ENCODE data around the gene SLC1A4.
"Not testable (repeated sequence)": the region's sequence is repeated elsewhere in the genome, so short reads cannot be mapped to it uniquely, and the experiment has no call there.

The SLC1A4 gene

DNA sequence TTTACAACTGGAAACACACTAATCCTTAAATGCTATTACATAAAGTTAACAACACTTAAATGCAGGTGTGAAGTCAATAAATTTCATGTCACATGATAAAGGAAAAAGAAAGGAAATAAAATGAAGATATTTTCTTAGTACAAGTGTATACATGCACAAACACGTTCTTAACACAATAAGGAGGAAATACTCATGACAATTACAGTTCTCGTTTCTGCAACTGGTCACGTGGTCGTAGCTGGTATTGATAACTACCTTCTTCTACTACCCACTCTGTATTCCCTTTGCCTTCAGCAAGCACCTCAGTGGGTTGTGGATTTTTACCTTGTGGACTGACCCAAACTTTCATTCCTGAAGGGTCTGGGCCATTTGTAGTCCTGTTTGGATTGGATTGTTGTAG is 26.1 kb upstream of the SLC1A4 start:
- not testable (repeated sequence) for FAIRE-seq; DNase-seq (ENCODE audit: insufficient read length, low spot score)

DNA sequence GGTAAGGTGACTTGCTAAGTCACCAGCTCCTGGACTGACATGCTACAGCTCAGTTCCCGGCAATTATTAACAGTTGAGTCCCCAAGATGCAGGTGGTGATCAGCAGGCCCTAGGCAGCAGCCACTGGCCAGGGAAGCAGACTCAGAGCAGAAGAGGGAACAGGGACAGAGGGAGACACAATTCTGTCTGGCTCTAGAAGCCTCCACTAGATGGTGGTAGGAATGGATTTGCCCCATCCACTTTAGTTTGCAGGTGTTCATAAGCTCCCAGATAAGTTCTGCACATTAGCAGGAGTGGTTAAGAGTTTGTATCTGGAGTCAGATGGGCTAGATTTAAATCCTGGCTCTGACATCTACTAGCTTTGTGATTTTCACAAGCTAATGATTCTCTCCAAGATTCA is 25.5 kb upstream of the SLC1A4 start:
- DNase-seq (ENCODE audit: insufficient read length, low spot score) (no peak), FAIRE-seq (no peak)

- FAIRE-seq (no peak), DNase-seq (ENCODE audit: insufficient read length, low spot score) (no peak)
Observed at GRCh38 chr2:64966017-64966416, 23.2 kb upstream of the SLC1A4 start.

DNA sequence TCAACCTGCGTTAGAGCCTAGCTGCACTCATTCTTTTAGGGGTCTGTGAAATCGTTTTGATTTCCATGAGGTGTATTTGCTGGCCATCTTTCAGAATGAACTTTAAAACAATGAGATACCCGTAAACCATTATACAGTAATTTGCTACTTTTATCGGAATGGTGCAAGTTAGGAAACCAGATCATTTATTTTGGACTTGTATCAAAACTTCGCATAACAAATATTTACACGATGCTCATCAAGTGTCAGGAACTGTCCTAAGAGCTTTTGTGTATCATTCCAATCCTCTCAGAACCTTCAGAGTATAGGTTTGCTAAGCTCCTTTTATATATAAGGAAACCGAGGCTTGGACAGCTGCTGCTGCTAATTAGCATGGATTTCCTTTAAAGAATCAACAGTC is 22.4 kb upstream of the SLC1A4 start:
- FAIRE-seq (no peak), DNase-seq (ENCODE audit: insufficient read length, low spot score) (no peak)

DNA sequence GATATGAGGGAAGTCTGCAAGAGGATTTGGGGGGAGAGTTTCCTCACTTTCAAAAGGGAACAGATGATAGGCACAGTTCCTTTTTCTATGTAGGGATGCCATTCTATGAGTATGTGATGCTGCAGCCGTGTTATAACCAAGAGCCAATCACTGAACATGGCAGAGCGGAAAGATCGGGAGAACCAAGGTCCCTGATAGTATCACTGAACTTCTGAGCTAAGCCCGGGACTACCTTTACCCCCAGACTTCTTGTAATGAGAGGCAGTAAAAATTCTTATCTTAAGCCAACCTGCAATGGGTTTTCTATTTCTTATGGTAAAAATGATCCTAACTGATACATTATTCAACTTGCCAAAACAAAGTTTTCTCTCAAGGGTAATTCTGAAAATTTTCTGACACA is 21.6 kb upstream of the SLC1A4 start:
- no peak for FAIRE-seq
- no peak for DNase-seq (ENCODE audit: insufficient read length, low spot score)

DNA sequence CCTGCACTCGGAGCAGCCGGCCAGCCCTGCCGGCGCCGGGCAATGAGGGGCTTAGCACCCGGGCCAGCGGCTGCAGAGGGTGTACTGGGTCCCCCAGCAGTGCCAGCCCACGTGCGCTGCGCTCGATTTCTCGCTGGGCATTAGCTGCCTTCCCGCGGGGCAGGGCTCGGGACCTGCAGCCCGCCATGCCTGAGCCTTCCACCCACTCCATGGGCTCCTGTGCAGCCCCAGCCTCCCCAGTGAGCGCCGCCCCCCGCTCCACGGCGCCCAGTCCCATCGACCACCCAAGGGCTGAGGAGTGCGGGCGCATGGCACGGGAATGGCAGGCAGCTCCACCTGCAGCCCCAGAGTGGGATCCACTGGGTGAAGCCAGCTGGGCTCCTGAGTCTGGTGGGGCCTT is 20.1 kb upstream of the SLC1A4 start:
- FAIRE-seq; DNase-seq (ENCODE audit: insufficient read length, low spot score): not testable (repeated sequence)

DNA sequence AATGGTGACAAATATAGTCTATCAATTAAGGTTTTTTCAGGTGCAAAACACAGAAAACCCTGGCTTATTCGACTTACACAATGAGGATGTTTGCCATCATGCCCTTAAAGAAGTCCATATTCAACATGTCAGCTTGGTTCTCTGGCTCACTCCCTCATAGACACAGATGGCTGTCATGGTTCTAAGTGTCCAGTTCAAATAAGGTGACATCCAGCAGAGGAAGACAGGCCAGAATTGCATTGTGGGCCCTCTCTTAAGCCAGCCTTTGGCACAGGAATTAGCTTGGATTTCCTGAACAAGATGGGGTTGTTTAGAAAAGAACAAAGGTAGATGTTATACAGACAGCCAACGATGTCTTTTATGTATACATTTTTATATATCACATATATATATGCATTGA is 18.7 kb upstream of the SLC1A4 start:
- FAIRE-seq (no peak), DNase-seq (ENCODE audit: insufficient read length, low spot score) (no peak)

GRCh38 chr2:64972426-64972825 is 16.8 kb upstream of the SLC1A4 start:
- FAIRE-seq (no peak), DNase-seq (ENCODE audit: insufficient read length, low spot score) (no peak)

- FAIRE-seq (no peak), DNase-seq (ENCODE audit: insufficient read length, low spot score) (no peak)
Observed at GRCh38 chr2:64972876-64973275, 16.3 kb upstream of the SLC1A4 start.

DNA sequence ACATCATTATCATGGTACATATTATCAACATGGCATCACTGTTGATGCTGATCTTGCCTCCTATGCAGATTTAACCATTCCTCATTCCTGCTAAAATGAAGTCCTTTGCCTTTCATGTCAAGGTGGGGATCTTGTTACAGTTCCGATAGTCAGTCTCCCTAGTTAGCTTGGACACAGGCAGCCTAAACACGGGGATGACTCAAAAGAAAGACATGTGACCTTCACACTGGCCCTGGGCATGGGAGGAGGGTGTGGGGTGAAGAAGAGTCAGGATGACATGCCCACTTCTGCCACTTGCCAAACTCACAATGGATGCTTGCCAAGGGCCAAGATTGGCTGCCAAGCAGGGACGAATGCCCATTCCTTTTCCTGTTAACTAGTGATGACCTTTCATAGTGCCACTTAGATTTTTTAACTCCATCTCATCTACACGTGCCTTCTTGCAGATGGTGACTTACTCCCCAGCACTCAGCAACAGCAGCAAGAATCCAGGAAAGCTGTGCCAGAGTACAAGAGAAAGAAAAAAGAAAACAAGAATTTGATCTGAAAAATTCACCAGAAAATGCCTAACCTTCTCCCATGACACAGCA is 13.9 kb upstream of the SLC1A4 start:
- DNase-seq (ENCODE audit: insufficient read length, low spot score) (no peak), FAIRE-seq (no peak)

- FAIRE-seq = no peak
- DNase-seq (ENCODE audit: insufficient read length, low spot score) = no peak
Observed at GRCh38 chr2:64976276-64976675, 12.9 kb upstream of the SLC1A4 start.

GRCh38 chr2:64978514-64979268 is 10.5 kb upstream of the SLC1A4 start:
- FAIRE-seq = no peak
- no peak for DNase-seq (ENCODE audit: insufficient read length, low spot score)

- DNase-seq (ENCODE audit: insufficient read length, low spot score) = no peak
- no peak for FAIRE-seq
Observed at GRCh38 chr2:64979744-64980143, 9.5 kb upstream of the SLC1A4 start.

DNA sequence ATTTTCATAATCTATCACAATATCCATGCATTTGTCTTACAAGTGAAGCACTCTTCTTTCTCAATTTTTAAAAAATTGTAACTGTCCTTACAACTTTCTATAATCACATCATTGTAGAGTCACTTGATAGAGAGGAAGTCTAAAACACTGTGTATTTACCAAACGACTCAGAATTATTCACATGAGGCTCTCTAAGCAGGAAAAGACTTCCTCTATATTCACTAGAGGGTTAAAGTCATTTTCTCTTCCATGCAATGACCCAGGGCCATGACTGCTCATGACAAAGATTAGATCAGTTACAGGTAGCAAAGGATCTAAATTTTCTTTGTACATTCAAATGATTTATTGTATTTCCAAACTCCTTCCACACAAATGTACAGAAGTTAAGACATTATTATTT is 9.0 kb upstream of the SLC1A4 start:
- FAIRE-seq = no peak

DNA sequence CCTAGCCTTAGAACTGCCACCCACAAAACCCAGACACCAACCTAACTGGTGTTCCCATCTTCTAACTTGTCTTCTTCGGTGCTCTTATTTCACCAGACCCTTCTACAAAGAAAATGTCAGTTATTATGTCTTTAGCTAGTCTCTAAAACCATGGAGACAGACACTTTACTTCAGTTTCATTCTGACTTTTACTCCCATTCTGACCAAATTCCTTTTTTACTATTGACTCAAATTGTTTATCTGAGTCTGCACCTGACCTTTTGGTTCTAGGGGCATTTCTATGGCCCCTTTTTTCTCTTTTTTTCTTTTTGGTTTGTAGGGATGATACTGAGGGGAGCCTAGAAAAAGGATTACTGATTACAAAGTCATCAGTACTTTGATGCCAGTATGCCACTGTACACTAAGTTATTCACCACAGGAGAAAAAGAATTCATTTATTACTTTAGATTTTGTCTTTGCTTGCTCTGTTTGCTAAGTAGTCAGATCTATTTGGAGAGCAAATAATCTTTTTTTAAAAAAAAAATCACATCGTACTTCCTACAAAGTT is 6.8 kb upstream of the SLC1A4 start:
- FAIRE-seq (no peak), DNase-seq (ENCODE audit: insufficient read length, low spot score) (no peak)

More for the DNA sequence above, 9.0 kb upstream of the SLC1A4 start:
- DNase-seq (ENCODE audit: insufficient read length, low spot score) = no peak

GRCh38 chr2:64982932-64983331 is 6.3 kb upstream of the SLC1A4 start:
- no peak for FAIRE-seq
- DNase-seq (ENCODE audit: insufficient read length, low spot score) = no peak

- DNase-seq (ENCODE audit: insufficient read length, low spot score) = no peak
- peak; percentile 23 for FAIRE-seq
Observed at GRCh38 chr2:64985447-64985846, 3.8 kb upstream of the SLC1A4 start.

GRCh38 chr2:64987001-64987955 is 1.9 kb upstream of the SLC1A4 start:
- peak; percentile 98 for FAIRE-seq

DNA sequence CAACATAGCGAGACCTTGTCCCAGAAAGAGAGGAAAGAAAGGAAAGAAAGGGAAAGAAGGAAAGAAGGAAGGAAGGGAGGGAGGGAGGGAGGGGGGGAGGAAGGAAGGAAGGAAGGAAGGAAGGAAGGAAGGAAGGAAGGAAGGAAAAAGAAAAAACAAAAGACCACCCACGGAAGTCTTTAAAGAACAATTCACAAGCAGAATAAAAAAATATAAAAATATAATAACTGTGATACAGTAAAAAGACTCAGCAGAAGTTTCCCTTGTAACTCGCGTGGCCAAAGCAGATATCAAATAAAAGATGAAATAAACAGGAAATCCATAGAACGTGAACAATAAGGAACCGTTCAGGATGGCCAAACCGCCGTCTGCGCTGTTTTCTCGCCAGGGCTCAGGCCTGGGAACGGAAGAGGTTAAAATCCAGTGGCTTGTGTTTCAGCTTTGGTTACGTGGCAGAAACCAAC is 1.2 kb upstream of the SLC1A4 start:
- peak; percentile 91 for FAIRE-seq
- DNase-seq (ENCODE audit: insufficient read length, low spot score) = no peak

More at GRCh38 chr2:64987001-64987955, 1.9 kb upstream of the SLC1A4 start:
- peak; percentile 37 for DNase-seq (ENCODE audit: insufficient read length, low spot score)

- FAIRE-seq = peak; percentile 39
Observed at GRCh38 chr2:64988420-64989125, 626 bp upstream of the SLC1A4 start.

More at GRCh38 chr2:64988420-64989125, 626 bp upstream of the SLC1A4 start:
- peak; percentile 66 for DNase-seq (ENCODE audit: insufficient read length, low spot score)

Measured in GM19239 (cell line).